K562 (cell line): ENCODE data around the gene SIGLEC14. TPM values are rescaled to one million over a fixed set of nuclear protein-coding genes. Genes with fewer than 3 reads are reported as not detected.

Experiments
- ASH1L ChIP-seq: fragments of 450-650 bp; IDR thresholded peaks from 2 replicates; pipeline ENCODE4 v1.6.1; 2018; ENCODE audit warnings: borderline replicate concordance, mild to moderate bottlenecking, low read depth; ENCODE audit not compliant: partially characterized antibody
- CBFA2T2 ChIP-seq: fragments of 450-650 bp; conservative IDR thresholded peaks from 2 replicates; pipeline ENCODE4 v1.6.1; 2017; ENCODE audit warnings: mild to moderate bottlenecking
- EGR1 ChIP-seq: fragments of 450-650 bp; conservative IDR thresholded peaks from 2 replicates; pipeline ENCODE4 v1.6.1; 2017; ENCODE audit warnings: mild to moderate bottlenecking
- KAT8 ChIP-seq: fragments of 450-650 bp; IDR thresholded peaks from 2 replicates; pipeline ENCODE4 v1.6.1; 2016; ENCODE audit warnings: low read depth, mild to moderate bottlenecking
- MYNN ChIP-seq, 2 experiments: sonication (generic); formaldehyde crosslinking in 1 of 2; IDR thresholded peaks; 2 replicates each; pipeline versions ENCODE4 v1.5.0 to v1.6.1; 2016 to 2020; ENCODE audit warnings: antibody characterized with exemption in 1 of 2, missing genetic modification reagents in 1 of 2
- NCOA4 ChIP-seq: fragments of 450-650 bp; IDR thresholded peaks from 2 replicates; pipeline ENCODE4 v1.6.1; 2018; ENCODE audit warnings: mild to moderate bottlenecking; ENCODE audit not compliant: partially characterized antibody
- POLR2G ChIP-seq: fragments of 200-400 bp; formaldehyde crosslinking; IDR thresholded peaks from 2 replicates; pipeline ENCODE4 v1.6.1; 2017; ENCODE audit warnings: low read depth, mild to moderate bottlenecking, antibody characterized with exemption, low read length, moderate library complexity
- TEAD4 ChIP-seq, 2 experiments: sonication (generic) in 1 of 2; formaldehyde crosslinking in 1 of 2; IDR thresholded peaks; 2 replicates each; pipeline versions ENCODE4 v1.6.1 to v1.8.0; 2012 to 2022; ENCODE audit warnings: borderline replicate concordance in 1 of 2, inconsistent platforms in 1 of 2, low read length in 1 of 2, mild to moderate bottlenecking in 1 of 2, missing genetic modification reagents in 1 of 2
- ZKSCAN1 ChIP-seq: fragments of 150-350 bp; IDR thresholded peaks from 2 replicates; pipeline ENCODE4 v1.6.1; 2016; ENCODE audit warnings: low read depth, low read length
- ZKSCAN8 ChIP-seq: fragments of 200-800 bp; sonication (Bioruptor generic); IDR thresholded peaks from 2 replicates; pipeline ENCODE4 v1.6.1; 2016; ENCODE audit warnings: missing genetic modification characterization, missing compliant biosample characterization
- ZNF778 ChIP-seq: fragments of 450-650 bp; formaldehyde crosslinking; IDR thresholded peaks from 2 replicates; pipeline ENCODE4 v1.4.0; 2020; ENCODE audit warnings: mild to moderate bottlenecking, moderate library complexity
- polyA plus RNA-seq, 8 experiments: library from polyadenylated mRNA; depleted of rRNA in 4 of 8; stranded (reverse) in 5 of 8; unstranded in 3 of 8; fragments of >200 nt; fragmentation: Nextera tagmentation in 2 of 8; fragmentation: Illumina TruSeq in 1 of 8; extraction: Ambion mirVana in 2 of 8; extraction: Trizol in 1 of 8; gene quantifications; 2 replicates each; pipeline versions ENCODE4 v1.2.1 to v1.2.3, GENCODE V29; 2011 to 2014; ENCODE audit warnings: inconsistent platforms in 1 of 8, missing spikeins in 1 of 8
- total RNA-seq, 7 experiments: library from RNA; depleted of rRNA in 6 of 7; stranded (reverse); fragments of >200 nt in 6 of 7; fragmentation: Illumina TruSeq in 2 of 7; extraction: Trizol in 2 of 7; gene quantifications; 2 replicates each; pipeline versions ENCODE4 v1.2.1 to v1.2.3, GENCODE V29; 2011 to 2021; ENCODE audit warnings: low replicate concordance in 1 of 7
- TF ChIP-seq, protein P1 (sequence below): fragments of 450-650 bp; IDR thresholded peaks from 2 replicates; pipeline ENCODE4 v1.6.1; 2017; ENCODE audit warnings: mild to moderate bottlenecking, moderate library complexity
- TF ChIP-seq, protein P2 (sequence below), 3 experiments: IDR thresholded peaks in 2 of 3; conservative IDR thresholded peaks in 1 of 3; 2 replicates each; pipeline ENCODE4 v1.5.1; 2011 to 2012; ENCODE audit warnings: low read length in 3 of 3, mild to moderate bottlenecking in 3 of 3, control low read depth in 2 of 3, improper control_type of control experiment in 1 of 3, inconsistent platforms in 1 of 3, low read depth in 1 of 3, mixed read lengths in 1 of 3, moderate library complexity in 1 of 3; ENCODE audit not compliant: insufficient read depth in 2 of 3
- TF ChIP-seq, protein P3 (sequence below): sonication (generic); formaldehyde crosslinking; IDR thresholded peaks from 2 replicates; pipeline ENCODE4 v1.8.0; 2022; ENCODE audit warnings: mild to moderate bottlenecking, missing genetic modification reagents
- TF ChIP-seq, protein P4 (sequence below), 2 experiments: fragments of 450-650 bp in 1 of 2; sonication (generic) in 1 of 2; formaldehyde crosslinking in 1 of 2; IDR thresholded peaks in 1 of 2; conservative IDR thresholded peaks in 1 of 2; 2 replicates each; pipeline versions ENCODE4 v1.6.1 to v1.8.1; 2016 to 2023; ENCODE audit warnings: mild to moderate bottlenecking in 2 of 2, moderate library complexity in 2 of 2, inconsistent platforms in 1 of 2, missing genetic modification reagents in 1 of 2
- TF ChIP-seq, protein P5 (sequence below): fragments of 250-450 bp; sonication (Bioruptor Pico); IDR thresholded peaks from 2 replicates; pipeline ENCODE4 v1.5.1; 2021; ENCODE audit warnings: mild to moderate bottlenecking

SIGLEC14 gene
- total and polyA plus RNA-seq, 9 of the 15 experiments (the other 6 are each of a cell fraction or from before 2014, with no cell fraction given), result not detected

DNA sequence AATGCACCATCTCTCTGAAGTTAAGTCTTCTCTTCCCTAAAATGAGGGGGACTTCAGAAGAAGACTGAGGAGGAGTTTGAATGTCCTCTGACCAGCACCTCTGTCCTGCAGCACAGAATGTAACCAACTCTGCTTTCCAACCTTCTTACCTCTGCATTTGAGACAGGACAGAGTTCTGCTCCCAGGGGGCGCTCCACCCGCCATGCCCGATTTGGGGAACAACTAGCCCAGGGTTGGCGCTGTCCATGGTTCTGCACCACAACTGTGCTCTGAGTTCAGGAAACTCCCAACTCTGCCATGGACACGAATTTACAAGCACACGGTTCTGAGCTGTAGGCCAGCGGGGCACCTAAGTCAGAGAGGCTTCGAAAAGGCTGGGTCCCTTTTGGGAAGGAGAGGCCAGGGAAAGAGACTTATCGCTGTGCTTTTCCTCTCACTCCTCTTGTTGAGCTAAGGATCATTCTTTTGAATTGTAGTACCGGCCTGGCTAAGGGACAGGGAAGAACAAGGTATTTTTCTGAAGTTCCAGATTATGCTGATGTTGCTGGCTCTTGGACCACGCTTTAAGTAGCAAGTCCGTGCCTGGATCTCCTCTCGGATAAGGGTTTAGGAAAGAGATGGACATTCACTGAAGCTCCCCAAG lies 38.6 kb downstream of the SIGLEC14 start (continued):
- TF ChIP-seq, protein P1, sequence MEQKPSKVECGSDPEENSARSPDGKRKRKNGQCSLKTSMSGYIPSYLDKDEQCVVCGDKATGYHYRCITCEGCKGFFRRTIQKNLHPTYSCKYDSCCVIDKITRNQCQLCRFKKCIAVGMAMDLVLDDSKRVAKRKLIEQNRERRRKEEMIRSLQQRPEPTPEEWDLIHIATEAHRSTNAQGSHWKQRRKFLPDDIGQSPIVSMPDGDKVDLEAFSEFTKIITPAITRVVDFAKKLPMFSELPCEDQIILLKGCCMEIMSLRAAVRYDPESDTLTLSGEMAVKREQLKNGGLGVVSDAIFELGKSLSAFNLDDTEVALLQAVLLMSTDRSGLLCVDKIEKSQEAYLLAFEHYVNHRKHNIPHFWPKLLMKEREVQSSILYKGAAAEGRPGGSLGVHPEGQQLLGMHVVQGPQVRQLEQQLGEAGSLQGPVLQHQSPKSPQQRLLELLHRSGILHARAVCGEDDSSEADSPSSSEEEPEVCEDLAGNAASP, result no peak
- TF ChIP-seq MYNN (IDR thresholded peaks at IDR 0.05) (peak; percentile 69), MYNN (CRISPR knock-in tag; IDR thresholded peaks at IDR 0.05) (no peak), POLR2G (no peak), ZKSCAN8 (CRISPR knock-in tag) (no peak), KAT8 (no peak), EGR1 (no peak), CBFA2T2 (no peak), ZKSCAN1 (no peak), NCOA4 (no peak), TEAD4 (IDR thresholded peaks at IDR 0.05; ENCODE audit: low read length) (peak; percentile 51), TEAD4 (CRISPR knock-in tag; IDR thresholded peaks at IDR 0.05; ENCODE audit: borderline replicate concordance) (peak; percentile 93), ZNF778 (CRISPR knock-in tag) (no peak), ASH1L (no peak)
- TF ChIP-seq, protein P2, sequence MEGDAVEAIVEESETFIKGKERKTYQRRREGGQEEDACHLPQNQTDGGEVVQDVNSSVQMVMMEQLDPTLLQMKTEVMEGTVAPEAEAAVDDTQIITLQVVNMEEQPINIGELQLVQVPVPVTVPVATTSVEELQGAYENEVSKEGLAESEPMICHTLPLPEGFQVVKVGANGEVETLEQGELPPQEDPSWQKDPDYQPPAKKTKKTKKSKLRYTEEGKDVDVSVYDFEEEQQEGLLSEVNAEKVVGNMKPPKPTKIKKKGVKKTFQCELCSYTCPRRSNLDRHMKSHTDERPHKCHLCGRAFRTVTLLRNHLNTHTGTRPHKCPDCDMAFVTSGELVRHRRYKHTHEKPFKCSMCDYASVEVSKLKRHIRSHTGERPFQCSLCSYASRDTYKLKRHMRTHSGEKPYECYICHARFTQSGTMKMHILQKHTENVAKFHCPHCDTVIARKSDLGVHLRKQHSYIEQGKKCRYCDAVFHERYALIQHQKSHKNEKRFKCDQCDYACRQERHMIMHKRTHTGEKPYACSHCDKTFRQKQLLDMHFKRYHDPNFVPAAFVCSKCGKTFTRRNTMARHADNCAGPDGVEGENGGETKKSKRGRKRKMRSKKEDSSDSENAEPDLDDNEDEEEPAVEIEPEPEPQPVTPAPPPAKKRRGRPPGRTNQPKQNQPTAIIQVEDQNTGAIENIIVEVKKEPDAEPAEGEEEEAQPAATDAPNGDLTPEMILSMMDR (IDR thresholded peaks at IDR 0.05 in 2 of 3, conservative IDR thresholded peaks at IDR 0.05 in 1 of 3; ENCODE audit: insufficient read depth in 2 of 3, low read depth in 1 of 3, low read length in 3 of 3), result peak; percentile 96 to 98 (median 96)
- TF ChIP-seq, protein P3, sequence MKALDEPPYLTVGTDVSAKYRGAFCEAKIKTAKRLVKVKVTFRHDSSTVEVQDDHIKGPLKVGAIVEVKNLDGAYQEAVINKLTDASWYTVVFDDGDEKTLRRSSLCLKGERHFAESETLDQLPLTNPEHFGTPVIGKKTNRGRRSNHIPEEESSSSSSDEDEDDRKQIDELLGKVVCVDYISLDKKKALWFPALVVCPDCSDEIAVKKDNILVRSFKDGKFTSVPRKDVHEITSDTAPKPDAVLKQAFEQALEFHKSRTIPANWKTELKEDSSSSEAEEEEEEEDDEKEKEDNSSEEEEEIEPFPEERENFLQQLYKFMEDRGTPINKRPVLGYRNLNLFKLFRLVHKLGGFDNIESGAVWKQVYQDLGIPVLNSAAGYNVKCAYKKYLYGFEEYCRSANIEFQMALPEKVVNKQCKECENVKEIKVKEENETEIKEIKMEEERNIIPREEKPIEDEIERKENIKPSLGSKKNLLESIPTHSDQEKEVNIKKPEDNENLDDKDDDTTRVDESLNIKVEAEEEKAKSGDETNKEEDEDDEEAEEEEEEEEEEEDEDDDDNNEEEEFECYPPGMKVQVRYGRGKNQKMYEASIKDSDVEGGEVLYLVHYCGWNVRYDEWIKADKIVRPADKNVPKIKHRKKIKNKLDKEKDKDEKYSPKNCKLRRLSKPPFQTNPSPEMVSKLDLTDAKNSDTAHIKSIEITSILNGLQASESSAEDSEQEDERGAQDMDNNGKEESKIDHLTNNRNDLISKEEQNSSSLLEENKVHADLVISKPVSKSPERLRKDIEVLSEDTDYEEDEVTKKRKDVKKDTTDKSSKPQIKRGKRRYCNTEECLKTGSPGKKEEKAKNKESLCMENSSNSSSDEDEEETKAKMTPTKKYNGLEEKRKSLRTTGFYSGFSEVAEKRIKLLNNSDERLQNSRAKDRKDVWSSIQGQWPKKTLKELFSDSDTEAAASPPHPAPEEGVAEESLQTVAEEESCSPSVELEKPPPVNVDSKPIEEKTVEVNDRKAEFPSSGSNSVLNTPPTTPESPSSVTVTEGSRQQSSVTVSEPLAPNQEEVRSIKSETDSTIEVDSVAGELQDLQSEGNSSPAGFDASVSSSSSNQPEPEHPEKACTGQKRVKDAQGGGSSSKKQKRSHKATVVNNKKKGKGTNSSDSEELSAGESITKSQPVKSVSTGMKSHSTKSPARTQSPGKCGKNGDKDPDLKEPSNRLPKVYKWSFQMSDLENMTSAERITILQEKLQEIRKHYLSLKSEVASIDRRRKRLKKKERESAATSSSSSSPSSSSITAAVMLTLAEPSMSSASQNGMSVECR, result peak; percentile 96
- TF ChIP-seq, protein P4, sequence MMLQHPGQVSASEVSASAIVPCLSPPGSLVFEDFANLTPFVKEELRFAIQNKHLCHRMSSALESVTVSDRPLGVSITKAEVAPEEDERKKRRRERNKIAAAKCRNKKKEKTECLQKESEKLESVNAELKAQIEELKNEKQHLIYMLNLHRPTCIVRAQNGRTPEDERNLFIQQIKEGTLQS (IDR thresholded peaks at IDR 0.05), result no peak
- TF ChIP-seq, protein P4 (CRISPR knock-in tag; conservative IDR thresholded peaks at IDR 0.05), result peak; percentile 77
- TF ChIP-seq, protein P5, sequence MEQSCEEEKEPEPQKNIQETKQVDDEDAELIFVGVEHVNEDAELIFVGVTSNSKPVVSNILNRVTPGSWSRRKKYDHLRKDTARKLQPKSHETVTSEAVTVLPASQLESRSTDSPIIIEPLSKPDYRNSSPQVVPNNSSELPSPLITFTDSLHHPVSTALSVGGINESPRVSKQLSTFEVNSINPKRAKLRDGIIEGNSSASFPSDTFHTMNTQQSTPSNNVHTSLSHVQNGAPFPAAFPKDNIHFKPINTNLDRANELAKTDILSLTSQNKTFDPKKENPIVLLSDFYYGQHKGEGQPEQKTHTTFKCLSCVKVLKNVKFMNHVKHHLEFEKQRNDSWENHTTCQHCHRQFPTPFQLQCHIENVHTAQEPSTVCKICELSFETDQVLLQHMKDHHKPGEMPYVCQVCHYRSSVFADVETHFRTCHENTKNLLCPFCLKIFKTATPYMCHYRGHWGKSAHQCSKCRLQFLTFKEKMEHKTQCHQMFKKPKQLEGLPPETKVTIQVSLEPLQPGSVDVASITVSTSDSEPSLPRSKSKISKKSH (CRISPR knock-in tag), result no peak
